ENCODE results near the gene PCDHGB6.
"Not testable (repeated sequence)": the region's sequence is repeated elsewhere in the genome, so short reads cannot be mapped to it uniquely, and the experiment has no call there.

Gene PCDHGB6

GRCh38 chr5:141389153-141390042 is 18.4 kb upstream of the PCDHGB6 start:
- Mint-ChIP-seq H3K9me3 (peaks cover 75% of the 10 kb centered on the region), H3K27ac (no peak overlapping the region), H3K36me3 (ENCODE audit: low read depth) (peaks cover 46% of the 10 kb centered on the region), H3K4me3 (peak overlapping the region in 1 of 3 experiments; percentile 53), H3K27me3 (ENCODE audit: low read depth) (no peaks in the 10 kb centered on the region), H3K4me1 (no peaks in the 10 kb centered on the region)
- TF ChIP-seq, protein P1, sequence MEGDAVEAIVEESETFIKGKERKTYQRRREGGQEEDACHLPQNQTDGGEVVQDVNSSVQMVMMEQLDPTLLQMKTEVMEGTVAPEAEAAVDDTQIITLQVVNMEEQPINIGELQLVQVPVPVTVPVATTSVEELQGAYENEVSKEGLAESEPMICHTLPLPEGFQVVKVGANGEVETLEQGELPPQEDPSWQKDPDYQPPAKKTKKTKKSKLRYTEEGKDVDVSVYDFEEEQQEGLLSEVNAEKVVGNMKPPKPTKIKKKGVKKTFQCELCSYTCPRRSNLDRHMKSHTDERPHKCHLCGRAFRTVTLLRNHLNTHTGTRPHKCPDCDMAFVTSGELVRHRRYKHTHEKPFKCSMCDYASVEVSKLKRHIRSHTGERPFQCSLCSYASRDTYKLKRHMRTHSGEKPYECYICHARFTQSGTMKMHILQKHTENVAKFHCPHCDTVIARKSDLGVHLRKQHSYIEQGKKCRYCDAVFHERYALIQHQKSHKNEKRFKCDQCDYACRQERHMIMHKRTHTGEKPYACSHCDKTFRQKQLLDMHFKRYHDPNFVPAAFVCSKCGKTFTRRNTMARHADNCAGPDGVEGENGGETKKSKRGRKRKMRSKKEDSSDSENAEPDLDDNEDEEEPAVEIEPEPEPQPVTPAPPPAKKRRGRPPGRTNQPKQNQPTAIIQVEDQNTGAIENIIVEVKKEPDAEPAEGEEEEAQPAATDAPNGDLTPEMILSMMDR (IDR thresholded peaks at IDR 0.05; ENCODE audit: unreplicated experiment in 3 of 3): no peak

GRCh38 chr5:141392429-141393198 is 15.2 kb upstream of the PCDHGB6 start, which contains the start of gene PCDHGA8:
Gene PCDHGA8 (plus strand): TSS chr5:141392633. CDS start chr5:141392814, 181 bp downstream.
- Mint-ChIP-seq H3K27me3 (ENCODE audit: low read depth) (no peaks in the 10 kb centered on the region), H3K27ac (no peak within 1 kb of the TSS), H3K36me3 (ENCODE audit: low read depth) (peaks cover 63% of the 10 kb centered on the region), H3K4me1 (no peaks in the 10 kb centered on the region), H3K9me3 (peaks cover 68% of the 10 kb centered on the region), H3K4me3 (no peak within 1 kb of the TSS)
- TF ChIP-seq, protein P1 (IDR thresholded peaks at IDR 0.05; ENCODE audit: unreplicated experiment in 3 of 3): no peak

DNA sequence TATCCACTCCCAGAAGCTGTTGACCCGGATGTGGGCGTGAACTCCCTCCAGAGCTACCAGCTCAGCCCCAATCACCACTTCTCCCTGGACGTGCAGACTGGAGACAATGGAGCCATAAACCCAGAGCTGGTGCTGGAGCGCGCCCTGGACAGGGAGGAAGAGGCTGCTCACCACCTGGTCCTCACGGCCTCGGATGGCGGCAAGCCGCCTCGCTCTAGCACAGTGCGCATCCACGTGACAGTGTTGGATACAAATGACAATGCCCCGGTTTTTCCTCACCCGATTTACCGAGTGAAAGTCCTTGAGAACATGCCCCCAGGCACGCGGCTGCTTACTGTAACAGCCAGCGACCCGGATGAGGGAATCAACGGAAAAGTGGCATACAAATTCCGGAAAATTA is 14.6 kb upstream of the PCDHGB6 start:
- TF ChIP-seq, protein P1 (IDR thresholded peaks at IDR 0.05; ENCODE audit: unreplicated experiment in 3 of 3): no peak
- H3K27me3 Mint-ChIP-seq (ENCODE audit: low read depth): no peaks in the 10 kb centered on the region

GRCh38 chr5:141394401-141395187 is 13.2 kb upstream of the PCDHGB6 start:
- Mint-ChIP-seq H3K36me3 (ENCODE audit: low read depth) (peaks cover 59% of the 10 kb centered on the region), H3K9me3 (peaks cover 65% of the 10 kb centered on the region)
- not testable (repeated sequence) for H3K4me3 Mint-ChIP-seq; H3K27ac Mint-ChIP-seq; H3K4me1 Mint-ChIP-seq; H3K27me3 Mint-ChIP-seq (ENCODE audit: low read depth)

More for the DNA sequence above, 14.6 kb upstream of the PCDHGB6 start:
- peaks cover 67% of the 10 kb centered on the region for H3K9me3 Mint-ChIP-seq
- H3K4me3 Mint-ChIP-seq: no peak overlapping the region
- no peaks in the 10 kb centered on the region for H3K4me1 Mint-ChIP-seq
- peaks cover 61% of the 10 kb centered on the region for H3K36me3 Mint-ChIP-seq (ENCODE audit: low read depth)
- H3K27ac Mint-ChIP-seq: no peak overlapping the region

DNA sequence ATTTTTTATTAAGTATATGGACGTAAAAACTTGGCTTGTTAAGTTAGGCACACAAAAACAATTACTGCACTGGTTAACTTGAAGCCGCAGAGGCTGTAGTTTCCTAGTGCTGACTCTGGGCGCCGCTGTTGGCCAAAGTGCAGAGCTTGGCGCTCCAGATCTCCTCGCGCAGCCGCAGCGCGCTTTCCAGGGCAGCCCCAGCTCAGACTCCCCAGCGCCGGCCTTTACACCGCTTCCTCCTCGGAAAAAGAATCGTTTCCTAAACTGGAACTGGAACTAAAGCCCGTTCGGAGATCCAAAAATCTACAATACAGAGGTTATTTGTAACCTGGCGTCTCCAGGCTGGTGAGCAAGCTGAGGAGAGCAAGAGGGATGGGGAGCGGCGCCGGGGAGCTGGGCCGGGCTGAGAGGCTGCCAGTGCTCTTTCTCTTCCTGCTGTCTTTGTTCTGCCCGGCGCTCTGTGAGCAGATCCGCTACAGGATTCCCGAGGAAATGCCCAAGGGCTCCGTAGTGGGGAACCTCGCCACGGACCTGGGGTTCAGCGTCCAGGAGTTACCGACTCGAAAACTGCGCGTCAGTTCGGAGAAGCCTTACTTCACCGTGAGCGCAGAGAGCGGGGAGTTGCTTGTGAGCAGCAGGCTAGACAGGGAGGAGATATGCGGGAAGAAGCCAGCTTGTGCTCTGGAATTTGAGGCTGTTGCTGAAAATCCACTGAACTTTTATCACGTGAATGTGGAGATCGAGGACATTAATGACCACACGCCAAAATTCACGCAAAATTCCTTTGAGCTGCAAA is 9.9 kb upstream of the PCDHGB6 start, which contains the start of gene PCDHGB5:
TSS of gene PCDHGB5 (plus strand) at position 192 of the 796 bp plus-strand sequence. CDS start at position 373, 181 bp downstream.
- peaks cover 63% of the 10 kb centered on the region for H3K9me3 Mint-ChIP-seq
- peaks cover 49% of the 10 kb centered on the region for H3K36me3 Mint-ChIP-seq (ENCODE audit: low read depth)
- not testable (repeated sequence) for H3K27me3 Mint-ChIP-seq (ENCODE audit: low read depth); H3K4me1 Mint-ChIP-seq; H3K4me3 Mint-ChIP-seq; H3K27ac Mint-ChIP-seq

- H3K4me3 Mint-ChIP-seq: no peak overlapping the region
- H3K36me3 Mint-ChIP-seq (ENCODE audit: low read depth): peaks cover 47% of the 10 kb centered on the region
- peaks cover 62% of the 10 kb centered on the region for H3K9me3 Mint-ChIP-seq
- no peaks in the 10 kb centered on the region for H3K4me1 Mint-ChIP-seq
- H3K27me3 Mint-ChIP-seq (ENCODE audit: low read depth): no peaks in the 10 kb centered on the region
- TF ChIP-seq, protein P1 (IDR thresholded peaks at IDR 0.05; ENCODE audit: unreplicated experiment in 3 of 3): no peak
- no peak overlapping the region for H3K27ac Mint-ChIP-seq
Measured at GRCh38 chr5:141398608-141399007, 9.2 kb upstream of the PCDHGB6 start.
